Mammary epithelial cell (primary cell): Measurements from ENCODE around the gene LYRM4.

Experiments
- EZH2 ChIP-seq: IDR thresholded peaks from 2 replicates; pipeline ENCODE4 v1.6.1; 2012; ENCODE audit warnings: low read length, inconsistent platforms, borderline replicate concordance
- TF ChIP-seq, protein P1 (sequence below), 2 donors: IDR thresholded peaks in 1 of 2; conservative IDR thresholded peaks in 1 of 2; 2 replicates each; pipeline ENCODE4 v1.5.1; 2011 to 2012; ENCODE audit warnings: inconsistent platforms in 2 of 2, low read length in 2 of 2, mild to moderate bottlenecking in 2 of 2, control low read depth in 1 of 2, low read depth in 1 of 2; ENCODE audit not compliant: insufficient read depth in 1 of 2; ENCODE audit errors: extremely low read depth in 1 of 2

DNA sequence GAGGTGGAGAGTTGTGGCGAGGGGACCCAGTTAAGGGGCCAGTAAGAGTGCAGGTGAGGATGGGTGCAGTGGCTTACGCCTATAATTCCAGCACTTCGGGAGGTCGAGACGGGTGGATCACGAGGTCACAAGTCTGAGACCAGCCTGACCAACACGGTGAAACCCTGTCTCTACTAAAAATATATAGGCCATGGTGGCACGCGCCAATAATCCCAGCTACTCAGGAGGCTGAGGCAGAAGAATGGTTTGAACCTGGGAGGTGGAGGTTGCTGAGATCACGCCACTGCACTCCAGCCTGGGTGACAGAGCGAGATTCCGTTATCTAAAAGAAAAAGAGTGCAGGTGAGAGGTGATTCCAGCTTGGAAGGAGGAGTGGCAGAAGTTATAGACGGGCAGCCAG is 147.7 kb downstream of the LYRM4 start:
- TF ChIP-seq, protein P1, sequence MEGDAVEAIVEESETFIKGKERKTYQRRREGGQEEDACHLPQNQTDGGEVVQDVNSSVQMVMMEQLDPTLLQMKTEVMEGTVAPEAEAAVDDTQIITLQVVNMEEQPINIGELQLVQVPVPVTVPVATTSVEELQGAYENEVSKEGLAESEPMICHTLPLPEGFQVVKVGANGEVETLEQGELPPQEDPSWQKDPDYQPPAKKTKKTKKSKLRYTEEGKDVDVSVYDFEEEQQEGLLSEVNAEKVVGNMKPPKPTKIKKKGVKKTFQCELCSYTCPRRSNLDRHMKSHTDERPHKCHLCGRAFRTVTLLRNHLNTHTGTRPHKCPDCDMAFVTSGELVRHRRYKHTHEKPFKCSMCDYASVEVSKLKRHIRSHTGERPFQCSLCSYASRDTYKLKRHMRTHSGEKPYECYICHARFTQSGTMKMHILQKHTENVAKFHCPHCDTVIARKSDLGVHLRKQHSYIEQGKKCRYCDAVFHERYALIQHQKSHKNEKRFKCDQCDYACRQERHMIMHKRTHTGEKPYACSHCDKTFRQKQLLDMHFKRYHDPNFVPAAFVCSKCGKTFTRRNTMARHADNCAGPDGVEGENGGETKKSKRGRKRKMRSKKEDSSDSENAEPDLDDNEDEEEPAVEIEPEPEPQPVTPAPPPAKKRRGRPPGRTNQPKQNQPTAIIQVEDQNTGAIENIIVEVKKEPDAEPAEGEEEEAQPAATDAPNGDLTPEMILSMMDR (conservative IDR thresholded peaks at IDR 0.05 in 1 of 2, IDR thresholded peaks at IDR 0.05 in 1 of 2; ENCODE audit: extremely low read depth in 1 of 2, insufficient read depth in 1 of 2, low read depth in 1 of 2, low read length in 2 of 2): no peak
- no peak for TF ChIP-seq EZH2
